A673 (cell line): ENCODE data around the gene GNL3.

Source experiments
- EZH2 ChIP-seq: fragments of 200-600 bp; sonication (generic); IDR thresholded peaks from 2 replicates; pipeline ENCODE4 v1.6.1; 2017; ENCODE audit warnings: borderline replicate concordance, low read depth, mild to moderate bottlenecking, mixed read lengths, antibody characterized with exemption, low read length; ENCODE audit not compliant: poor library complexity, severe bottlenecking
- TF ChIP-seq, protein P1 (sequence below): fragments of 300-800, 200-600 bp; sonication (generic); conservative IDR thresholded peaks from 2 replicates; pipeline ENCODE4 v1.5.1; 2017; ENCODE audit warnings: low read depth, mild to moderate bottlenecking, antibody characterized with exemption, low read length, moderate library complexity, mixed read lengths

DNA sequence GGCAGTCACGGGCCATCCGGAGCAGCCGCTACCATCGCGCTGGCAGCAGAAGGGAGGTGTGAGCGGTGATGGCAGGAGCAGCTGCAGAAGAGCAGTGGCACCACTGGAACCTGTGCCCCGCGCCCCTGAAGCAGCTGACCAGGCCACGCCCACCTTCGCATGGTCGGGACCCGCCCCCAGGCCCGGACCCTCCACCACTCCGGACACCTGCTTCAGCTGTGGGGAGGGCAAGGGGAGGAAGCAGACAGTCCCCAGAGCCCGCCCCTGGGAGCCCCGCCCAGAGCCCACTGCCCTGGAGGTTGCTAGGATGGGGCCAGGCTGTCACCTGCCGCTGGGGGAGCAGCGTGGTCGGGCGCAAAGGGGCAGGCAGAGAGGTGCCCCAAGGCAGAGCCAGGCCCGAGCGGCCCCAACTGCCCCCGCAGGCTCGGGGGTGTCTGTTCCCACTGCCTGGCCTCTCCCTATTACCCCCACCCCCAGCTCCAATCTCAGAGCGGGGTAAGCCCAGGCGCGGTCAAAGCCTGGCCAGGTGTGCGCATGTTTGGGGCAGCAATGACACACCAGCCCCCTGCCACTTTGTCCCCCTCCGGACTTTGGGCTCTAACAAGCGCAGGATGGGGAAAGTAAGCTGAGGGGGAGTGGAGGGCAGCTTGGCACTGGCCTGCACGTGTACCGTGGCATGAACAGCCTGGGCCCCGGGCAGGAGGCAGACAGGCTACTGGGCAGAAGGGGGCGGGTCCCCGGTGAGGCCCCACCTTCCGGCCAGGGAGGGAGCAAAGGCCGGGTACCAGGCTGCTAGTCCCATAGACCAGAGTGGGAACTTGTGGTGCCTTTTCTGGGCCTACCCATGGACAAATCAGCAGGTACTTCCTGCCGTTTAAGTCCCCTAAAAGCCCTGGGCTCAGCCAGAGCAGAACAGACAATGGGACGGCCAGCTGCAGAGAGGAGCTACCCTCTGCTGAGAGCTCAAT is 28.8 kb downstream of the GNL3 start:
- TF ChIP-seq EZH2, result no peak
- TF ChIP-seq, protein P1, sequence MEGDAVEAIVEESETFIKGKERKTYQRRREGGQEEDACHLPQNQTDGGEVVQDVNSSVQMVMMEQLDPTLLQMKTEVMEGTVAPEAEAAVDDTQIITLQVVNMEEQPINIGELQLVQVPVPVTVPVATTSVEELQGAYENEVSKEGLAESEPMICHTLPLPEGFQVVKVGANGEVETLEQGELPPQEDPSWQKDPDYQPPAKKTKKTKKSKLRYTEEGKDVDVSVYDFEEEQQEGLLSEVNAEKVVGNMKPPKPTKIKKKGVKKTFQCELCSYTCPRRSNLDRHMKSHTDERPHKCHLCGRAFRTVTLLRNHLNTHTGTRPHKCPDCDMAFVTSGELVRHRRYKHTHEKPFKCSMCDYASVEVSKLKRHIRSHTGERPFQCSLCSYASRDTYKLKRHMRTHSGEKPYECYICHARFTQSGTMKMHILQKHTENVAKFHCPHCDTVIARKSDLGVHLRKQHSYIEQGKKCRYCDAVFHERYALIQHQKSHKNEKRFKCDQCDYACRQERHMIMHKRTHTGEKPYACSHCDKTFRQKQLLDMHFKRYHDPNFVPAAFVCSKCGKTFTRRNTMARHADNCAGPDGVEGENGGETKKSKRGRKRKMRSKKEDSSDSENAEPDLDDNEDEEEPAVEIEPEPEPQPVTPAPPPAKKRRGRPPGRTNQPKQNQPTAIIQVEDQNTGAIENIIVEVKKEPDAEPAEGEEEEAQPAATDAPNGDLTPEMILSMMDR, result no peak
